Trophoblast cell (in vitro differentiated cells and primary cell): ENCODE measurements around the gene SMOC1.

Experiments
- DNase-seq, 2 donors: peaks; one replicate each; pipeline ENCODE4 v3.0.0-alpha.2; 2016
- H2AFZ ChIP-seq: 2 replicates; pipeline ENCODE4 v1.6.1; 2013; ENCODE audit warnings: low read length, moderate library complexity, mild to moderate bottlenecking; ENCODE audit not compliant: insufficient read depth, poor library complexity
- H2AK5ac ChIP-seq: 2 replicates; pipeline ENCODE4 v1.6.1; 2013; ENCODE audit warnings: mild to moderate bottlenecking, low read length
- H2BK120ac ChIP-seq: 2 replicates; pipeline ENCODE4 v1.6.1; 2013; ENCODE audit warnings: low read length, mild to moderate bottlenecking, moderate library complexity; ENCODE audit not compliant: insufficient read depth, poor library complexity
- H2BK12ac ChIP-seq: 2 replicates; pipeline ENCODE4 v1.6.1; 2013; ENCODE audit warnings: mild to moderate bottlenecking, low read length, moderate library complexity
- H2BK5ac ChIP-seq: 2 replicates; pipeline ENCODE4 v1.6.1; 2013; ENCODE audit warnings: low read length, low read depth, moderate library complexity, mild to moderate bottlenecking; ENCODE audit not compliant: poor library complexity
- H3K14ac ChIP-seq: 2 replicates; pipeline ENCODE4 v1.6.1; 2013; ENCODE audit warnings: mild to moderate bottlenecking, low read length
- H3K18ac ChIP-seq: 2 replicates; pipeline ENCODE4 v1.6.1; 2013; ENCODE audit warnings: mild to moderate bottlenecking, low read length
- H3K23ac ChIP-seq: 2 replicates; pipeline ENCODE4 v1.6.1; 2013; ENCODE audit warnings: low read length
- H3K27ac ChIP-seq: 2 replicates; pipeline ENCODE4 v1.5.1; 2013; ENCODE audit warnings: low read depth, mild to moderate bottlenecking, inconsistent platforms, low read length, moderate library complexity
- H3K27me3 ChIP-seq: 2 replicates; pipeline ENCODE4 v1.6.1; 2013; ENCODE audit warnings: inconsistent platforms, mild to moderate bottlenecking, low read length, moderate library complexity; ENCODE audit not compliant: insufficient read depth
- H3K36me3 ChIP-seq, 2 experiments: 1 replicate in 1 of 2; 2 replicates in 1 of 2; pipeline ENCODE4 v1.6.1; 2013; ENCODE audit warnings: low read length in 2 of 2, mild to moderate bottlenecking in 2 of 2, moderate library complexity in 1 of 2; ENCODE audit not compliant: insufficient read depth in 2 of 2, control insufficient read depth in 1 of 2
- H3K4ac ChIP-seq: 2 replicates; pipeline ENCODE4 v1.6.1; 2013; ENCODE audit warnings: low read depth, mild to moderate bottlenecking, low read length, moderate library complexity
- H3K4me1 ChIP-seq, 2 experiments: 1 replicate in 1 of 2; 2 replicates in 1 of 2; pipeline ENCODE4 v1.6.1; 2013; ENCODE audit warnings: low read length in 2 of 2, mild to moderate bottlenecking in 2 of 2, moderate library complexity in 1 of 2; ENCODE audit not compliant: insufficient read depth in 2 of 2, control insufficient read depth in 1 of 2
- H3K4me2 ChIP-seq: 2 replicates; pipeline ENCODE4 v1.6.1; 2013; ENCODE audit warnings: inconsistent platforms, mild to moderate bottlenecking, low read length, moderate library complexity
- H3K4me3 ChIP-seq: 2 replicates; pipeline ENCODE4 v1.5.1; 2013; ENCODE audit warnings: mild to moderate bottlenecking, low read depth, low read length, inconsistent platforms
- H3K79me1 ChIP-seq: one replicate; pipeline ENCODE4 v1.6.1; 2013; ENCODE audit warnings: low read length
- H3K79me2 ChIP-seq: 2 replicates; pipeline ENCODE4 v1.6.1; 2013; ENCODE audit warnings: low read length, mild to moderate bottlenecking; ENCODE audit not compliant: control insufficient read depth, insufficient read depth, poor library complexity
- H3K9ac ChIP-seq: 2 replicates; pipeline ENCODE4 v1.6.1; 2013; ENCODE audit warnings: mild to moderate bottlenecking, low read length
- H3K9me3 ChIP-seq: 2 replicates; pipeline ENCODE4 v1.6.1; 2013; ENCODE audit warnings: low read depth, mild to moderate bottlenecking, control low read depth, inconsistent platforms, low read length; ENCODE audit not compliant: insufficient read depth
- H4K12ac ChIP-seq: 2 replicates; pipeline ENCODE4 v1.6.1; 2013; ENCODE audit warnings: low read depth, mild to moderate bottlenecking, low read length, moderate library complexity
- H4K8ac ChIP-seq: 2 replicates; pipeline ENCODE4 v1.6.1; 2013; ENCODE audit warnings: low read depth, mild to moderate bottlenecking, low read length, moderate library complexity
- H4K91ac ChIP-seq: one replicate; pipeline ENCODE4 v1.6.1; 2013; ENCODE audit warnings: low read depth, mild to moderate bottlenecking, low read length, moderate library complexity
- WGBS: extraction: QIAGEN DNeasy Blood & Tissue Kit; methylation state at CpG from one replicate; pipeline ENCODE4 v1.1.7; 2013; ENCODE audit warnings: missing lambda C conversion rate; ENCODE audit not compliant: insufficient read length, insufficient coverage; ENCODE audit errors: extremely low coverage; 5-methylcytosine and 5-hydroxymethylcytosine counted together

Gene SMOC1

GRCh38 chr14:69980457-69981425 lies 101.5 kb downstream of the SMOC1 start:
- Histone ChIP-seq H4K91ac (no peak overlapping the region), H3K79me1 (no peaks in the 10 kb centered on the region), H3K79me2 (no peaks in the 10 kb centered on the region), H3K9ac (no peak overlapping the region), H2BK5ac (no peak overlapping the region), H2BK120ac (no peak overlapping the region), H3K14ac (no peak overlapping the region), H3K27me3 (no peaks in the 10 kb centered on the region), H3K4me1 (no peaks in the 10 kb centered on the region), H3K27ac (no peak overlapping the region), H2BK12ac (no peak overlapping the region), H3K18ac (no peak overlapping the region), H3K4me2 (no peak overlapping the region), H3K4ac (no peak overlapping the region), H3K9me3 (peaks cover 2% of the 10 kb centered on the region), H2AFZ (no peak overlapping the region), H2AK5ac (no peak overlapping the region), H4K8ac (no peak overlapping the region), H3K36me3 (no peaks in the 10 kb centered on the region), H3K4me3 (no peak overlapping the region), H3K23ac (no peak overlapping the region), H4K12ac (no peak overlapping the region)
- no CpG with 5 or more reads among the region's 15 CpGs for WGBS
- no peak for DNase-seq

- Histone ChIP-seq H2BK5ac (no peak overlapping the region), H4K8ac (no peak overlapping the region), H3K27ac (no peak overlapping the region), H4K91ac (no peak overlapping the region), H3K79me1 (no peaks in the 10 kb centered on the region), H3K9me3 (peaks cover 2% of the 10 kb centered on the region), H3K9ac (no peak overlapping the region), H3K4me1 (no peaks in the 10 kb centered on the region), H2AK5ac (no peak overlapping the region), H3K4ac (no peak overlapping the region), H3K27me3 (no peaks in the 10 kb centered on the region), H3K36me3 (no peaks in the 10 kb centered on the region), H3K23ac (no peak overlapping the region), H3K18ac (no peak overlapping the region), H2AFZ (no peak overlapping the region), H3K14ac (no peak overlapping the region), H2BK12ac (no peak overlapping the region), H3K4me3 (no peak overlapping the region), H2BK120ac (no peak overlapping the region), H3K79me2 (no peaks in the 10 kb centered on the region), H4K12ac (no peak overlapping the region), H3K4me2 (no peak overlapping the region)
- no peak for DNase-seq
- WGBS, result no CpG with 5 or more reads among the region's 6 CpGs
Measured at GRCh38 chr14:69982220-69982839, 103.1 kb downstream of the SMOC1 start.

GRCh38 chr14:69982886-69983285 lies 103.7 kb downstream of the SMOC1 start:
- H2BK120ac ChIP-seq, result no peak overlapping the region
- H3K9ac ChIP-seq, result no peak overlapping the region
- no peak overlapping the region for H2AK5ac ChIP-seq
- no peak overlapping the region for H4K8ac ChIP-seq
- H3K4me2 ChIP-seq, result no peak overlapping the region
- H3K4ac ChIP-seq, result no peak overlapping the region
- H3K79me1 ChIP-seq, result no peaks in the 10 kb centered on the region
- H3K23ac ChIP-seq, result no peak overlapping the region
- H3K27me3 ChIP-seq, result no peaks in the 10 kb centered on the region
- no peak overlapping the region for H3K4me3 ChIP-seq
- H2BK5ac ChIP-seq, result no peak overlapping the region
- H3K27ac ChIP-seq, result no peak overlapping the region
- H3K18ac ChIP-seq, result no peak overlapping the region
- peaks cover 2% of the 10 kb centered on the region for H3K9me3 ChIP-seq
- H3K14ac ChIP-seq, result no peak overlapping the region
- no peak overlapping the region for H4K12ac ChIP-seq
- no peak overlapping the region for H2AFZ ChIP-seq
- H3K36me3 ChIP-seq, result no peaks in the 10 kb centered on the region
- WGBS, result no CpG with 5 or more reads among the region's 7 CpGs
- H2BK12ac ChIP-seq, result no peak overlapping the region
- no peaks in the 10 kb centered on the region for H3K4me1 ChIP-seq
- DNase-seq, result no peak
- H4K91ac ChIP-seq, result no peak overlapping the region
- no peaks in the 10 kb centered on the region for H3K79me2 ChIP-seq

GRCh38 chr14:69983317-69983716 lies 104.1 kb downstream of the SMOC1 start:
- H3K79me2 ChIP-seq, result no peaks in the 10 kb centered on the region

More at GRCh38 chr14:69983317-69983716, 104.1 kb downstream of the SMOC1 start:
- Histone ChIP-seq H2AFZ (no peak overlapping the region), H3K9me3 (peaks cover 2% of the 10 kb centered on the region), H2BK12ac (no peak overlapping the region), H4K91ac (no peak overlapping the region), H3K14ac (no peak overlapping the region), H4K8ac (no peak overlapping the region), H3K9ac (no peak overlapping the region), H2AK5ac (no peak overlapping the region), H4K12ac (no peak overlapping the region), H3K79me1 (no peaks in the 10 kb centered on the region), H2BK120ac (no peak overlapping the region), H3K18ac (no peak overlapping the region), H3K27ac (no peak overlapping the region), H3K27me3 (no peaks in the 10 kb centered on the region), H3K4me1 (no peaks in the 10 kb centered on the region), H3K4me2 (no peak overlapping the region), H2BK5ac (no peak overlapping the region), H3K36me3 (no peaks in the 10 kb centered on the region), H3K23ac (no peak overlapping the region), H3K4ac (no peak overlapping the region), H3K4me3 (no peak overlapping the region)
- WGBS, result no CpG with 5 or more reads among the region's 4 CpGs
- DNase-seq, result no peak
